Measurements from ENCODE around the gene LANCL2.

LANCL2 gene

GRCh38 chr7:55438085-55438756 is 73.1 kb downstream of the LANCL2 start:
- Histone ChIP-seq H3K9me3 (ENCODE audit: control insufficient read depth, insufficient read depth, low read length) (no peaks in the 10 kb centered on the region), H3K4me1 (ENCODE audit: control insufficient read depth, insufficient read depth, low read length) (no peaks in the 10 kb centered on the region), H3K4me3 (ENCODE audit: low read depth, low read length) (no peak overlapping the region), H3K27me3 (ENCODE audit: control insufficient read depth, insufficient read depth, low read length) (no peaks in the 10 kb centered on the region), H3K9ac (ENCODE audit: low read depth, low read length) (no peak overlapping the region), H3K36me3 (ENCODE audit: control insufficient read depth, insufficient read depth, low read length) (no peaks in the 10 kb centered on the region), H3K27ac (ENCODE audit: low read depth, low read length) (no peak overlapping the region)

GRCh38 chr7:55438757-55439525 is 73.8 kb downstream of the LANCL2 start:
- no peaks in the 10 kb centered on the region for H3K4me1 ChIP-seq (ENCODE audit: control insufficient read depth, insufficient read depth, low read length)
- no peak overlapping the region for H3K27ac ChIP-seq (ENCODE audit: low read depth, low read length)
- no peak overlapping the region for H3K9ac ChIP-seq (ENCODE audit: low read depth, low read length)
- H3K4me3 ChIP-seq (ENCODE audit: low read depth, low read length), result no peak overlapping the region
- no peaks in the 10 kb centered on the region for H3K9me3 ChIP-seq (ENCODE audit: control insufficient read depth, insufficient read depth, low read length)
- H3K36me3 ChIP-seq (ENCODE audit: control insufficient read depth, insufficient read depth, low read length), result no peaks in the 10 kb centered on the region
- no peaks in the 10 kb centered on the region for H3K27me3 ChIP-seq (ENCODE audit: control insufficient read depth, insufficient read depth, low read length)

GRCh38 chr7:55439627-55440026 is 74.5 kb downstream of the LANCL2 start:
- Histone ChIP-seq H3K9me3 (ENCODE audit: control insufficient read depth, insufficient read depth, low read length) (no peaks in the 10 kb centered on the region), H3K27me3 (ENCODE audit: control insufficient read depth, insufficient read depth, low read length) (no peaks in the 10 kb centered on the region), H3K27ac (ENCODE audit: low read depth, low read length) (no peak overlapping the region), H3K9ac (ENCODE audit: low read depth, low read length) (no peak overlapping the region), H3K36me3 (ENCODE audit: control insufficient read depth, insufficient read depth, low read length) (no peaks in the 10 kb centered on the region), H3K4me1 (ENCODE audit: control insufficient read depth, insufficient read depth, low read length) (no peaks in the 10 kb centered on the region), H3K4me3 (ENCODE audit: low read depth, low read length) (no peak overlapping the region)

- H3K27ac ChIP-seq (ENCODE audit: low read depth, low read length), result no peak overlapping the region
- no peaks in the 10 kb centered on the region for H3K4me1 ChIP-seq (ENCODE audit: control insufficient read depth, insufficient read depth, low read length)
- H3K27me3 ChIP-seq (ENCODE audit: control insufficient read depth, insufficient read depth, low read length), result no peaks in the 10 kb centered on the region
- no peaks in the 10 kb centered on the region for H3K9me3 ChIP-seq (ENCODE audit: control insufficient read depth, insufficient read depth, low read length)
- no peak overlapping the region for H3K4me3 ChIP-seq (ENCODE audit: low read depth, low read length)
- H3K9ac ChIP-seq (ENCODE audit: low read depth, low read length), result no peak overlapping the region
- H3K36me3 ChIP-seq (ENCODE audit: control insufficient read depth, insufficient read depth, low read length), result no peaks in the 10 kb centered on the region
Observed at GRCh38 chr7:55440040-55440690, 75.0 kb downstream of the LANCL2 start.

- Histone ChIP-seq H3K9me3 (ENCODE audit: control insufficient read depth, insufficient read depth, low read length) (no peaks in the 10 kb centered on the region), H3K9ac (ENCODE audit: low read depth, low read length) (no peak overlapping the region), H3K27me3 (ENCODE audit: control insufficient read depth, insufficient read depth, low read length) (no peaks in the 10 kb centered on the region), H3K4me1 (ENCODE audit: control insufficient read depth, insufficient read depth, low read length) (no peaks in the 10 kb centered on the region), H3K27ac (ENCODE audit: low read depth, low read length) (no peak overlapping the region), H3K36me3 (ENCODE audit: control insufficient read depth, insufficient read depth, low read length) (no peaks in the 10 kb centered on the region), H3K4me3 (ENCODE audit: low read depth, low read length) (no peak overlapping the region)
Observed at GRCh38 chr7:55441002-55441401, 75.9 kb downstream of the LANCL2 start.

GRCh38 chr7:55441774-55442522 is 76.8 kb downstream of the LANCL2 start:
- H3K9me3 ChIP-seq (ENCODE audit: control insufficient read depth, insufficient read depth, low read length), result no peaks in the 10 kb centered on the region
- no peaks in the 10 kb centered on the region for H3K27me3 ChIP-seq (ENCODE audit: control insufficient read depth, insufficient read depth, low read length)
- no peak overlapping the region for H3K4me3 ChIP-seq (ENCODE audit: low read depth, low read length)
- H3K4me1 ChIP-seq (ENCODE audit: control insufficient read depth, insufficient read depth, low read length), result no peaks in the 10 kb centered on the region
- H3K36me3 ChIP-seq (ENCODE audit: control insufficient read depth, insufficient read depth, low read length), result no peaks in the 10 kb centered on the region
- no peak overlapping the region for H3K9ac ChIP-seq (ENCODE audit: low read depth, low read length)
- no peak overlapping the region for H3K27ac ChIP-seq (ENCODE audit: low read depth, low read length)

- H3K27me3 ChIP-seq (ENCODE audit: control insufficient read depth, insufficient read depth, low read length), result no peaks in the 10 kb centered on the region
Observed at GRCh38 chr7:55444786-55445185, 79.6 kb downstream of the LANCL2 start.

GRCh38 chr7:55448526-55448925 is 83.4 kb downstream of the LANCL2 start:
- no peak overlapping the region for H3K27ac ChIP-seq (ENCODE audit: low read depth, low read length)
- no peaks in the 10 kb centered on the region for H3K27me3 ChIP-seq (ENCODE audit: control insufficient read depth, insufficient read depth, low read length)
- no peaks in the 10 kb centered on the region for H3K36me3 ChIP-seq (ENCODE audit: control insufficient read depth, insufficient read depth, low read length)
- H3K4me1 ChIP-seq (ENCODE audit: control insufficient read depth, insufficient read depth, low read length), result no peaks in the 10 kb centered on the region
- H3K9me3 ChIP-seq (ENCODE audit: control insufficient read depth, insufficient read depth, low read length), result no peaks in the 10 kb centered on the region
- no peak overlapping the region for H3K9ac ChIP-seq (ENCODE audit: low read depth, low read length)
- H3K4me3 ChIP-seq (ENCODE audit: low read depth, low read length), result no peak overlapping the region

More at GRCh38 chr7:55444786-55445185, 79.6 kb downstream of the LANCL2 start:
- Histone ChIP-seq H3K27ac (ENCODE audit: low read depth, low read length) (no peak overlapping the region), H3K36me3 (ENCODE audit: control insufficient read depth, insufficient read depth, low read length) (no peaks in the 10 kb centered on the region), H3K9ac (ENCODE audit: low read depth, low read length) (no peak overlapping the region), H3K4me1 (ENCODE audit: control insufficient read depth, insufficient read depth, low read length) (no peaks in the 10 kb centered on the region), H3K4me3 (ENCODE audit: low read depth, low read length) (no peak overlapping the region), H3K9me3 (ENCODE audit: control insufficient read depth, insufficient read depth, low read length) (no peaks in the 10 kb centered on the region)

- Histone ChIP-seq H3K4me3 (ENCODE audit: low read depth, low read length) (no peak overlapping the region), H3K27me3 (ENCODE audit: control insufficient read depth, insufficient read depth, low read length) (no peaks in the 10 kb centered on the region), H3K4me1 (ENCODE audit: control insufficient read depth, insufficient read depth, low read length) (no peaks in the 10 kb centered on the region), H3K36me3 (ENCODE audit: control insufficient read depth, insufficient read depth, low read length) (no peaks in the 10 kb centered on the region), H3K9me3 (ENCODE audit: control insufficient read depth, insufficient read depth, low read length) (no peaks in the 10 kb centered on the region), H3K27ac (ENCODE audit: low read depth, low read length) (no peak overlapping the region), H3K9ac (ENCODE audit: low read depth, low read length) (no peak overlapping the region)
Observed at GRCh38 chr7:55449205-55449991, 84.3 kb downstream of the LANCL2 start.

- H3K9ac ChIP-seq (ENCODE audit: low read depth, low read length), result no peak overlapping the region
- no peak overlapping the region for H3K4me3 ChIP-seq (ENCODE audit: low read depth, low read length)
- H3K36me3 ChIP-seq (ENCODE audit: control insufficient read depth, insufficient read depth, low read length), result no peaks in the 10 kb centered on the region
- H3K4me1 ChIP-seq (ENCODE audit: control insufficient read depth, insufficient read depth, low read length), result no peaks in the 10 kb centered on the region
- H3K27ac ChIP-seq (ENCODE audit: low read depth, low read length), result no peak overlapping the region
- no peaks in the 10 kb centered on the region for H3K27me3 ChIP-seq (ENCODE audit: control insufficient read depth, insufficient read depth, low read length)
- H3K9me3 ChIP-seq (ENCODE audit: control insufficient read depth, insufficient read depth, low read length), result no peaks in the 10 kb centered on the region
Observed at GRCh38 chr7:55449992-55450535, 84.9 kb downstream of the LANCL2 start.
